Measurements from ENCODE around the gene KRABD2.
"Not testable (repeated sequence)": the region's sequence is repeated elsewhere in the genome, so short reads cannot be mapped to it uniquely, and the experiment has no call there.

The KRABD2 gene

DNA sequence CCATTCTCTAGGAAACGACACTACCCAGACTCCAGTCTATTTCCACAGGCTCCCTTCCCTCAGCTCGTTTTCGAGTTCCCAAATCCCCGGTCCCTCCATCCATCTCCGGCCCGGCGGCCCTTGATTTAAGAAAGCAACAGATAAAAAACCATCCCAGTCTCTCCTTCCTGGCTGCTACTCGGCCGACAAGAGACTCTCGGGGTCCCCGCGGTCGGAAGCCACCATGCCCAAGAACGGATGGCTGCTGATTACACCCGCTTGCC, 6.3 kb upstream of the KRABD2 start:
- Histone ChIP-seq H3K9ac (peak overlapping the region; percentile 9), H3K4me1 (peaks cover 15% of the 10 kb centered on the region), H3K36me3 (ENCODE audit: control insufficient read depth, insufficient read depth, low read length) (no peaks in the 10 kb centered on the region), H3K79me2 (peaks cover 10% of the 10 kb centered on the region), H3K4me2 (ENCODE audit: low read length) (peak overlapping the region; percentile 89), H2AFZ (peak overlapping the region; percentile 88), H3K27ac (peak overlapping the region; percentile 72), H3K27me3 (ENCODE audit: control insufficient read depth, insufficient read depth, low read length) (no peaks in the 10 kb centered on the region), H3K9me3 (ENCODE audit: control insufficient read depth, low read length) (no peaks in the 10 kb centered on the region), H3K4me3 (ENCODE audit: low read depth, low read length) (peak overlapping the region; percentile 86)
- TF ChIP-seq, protein P1, sequence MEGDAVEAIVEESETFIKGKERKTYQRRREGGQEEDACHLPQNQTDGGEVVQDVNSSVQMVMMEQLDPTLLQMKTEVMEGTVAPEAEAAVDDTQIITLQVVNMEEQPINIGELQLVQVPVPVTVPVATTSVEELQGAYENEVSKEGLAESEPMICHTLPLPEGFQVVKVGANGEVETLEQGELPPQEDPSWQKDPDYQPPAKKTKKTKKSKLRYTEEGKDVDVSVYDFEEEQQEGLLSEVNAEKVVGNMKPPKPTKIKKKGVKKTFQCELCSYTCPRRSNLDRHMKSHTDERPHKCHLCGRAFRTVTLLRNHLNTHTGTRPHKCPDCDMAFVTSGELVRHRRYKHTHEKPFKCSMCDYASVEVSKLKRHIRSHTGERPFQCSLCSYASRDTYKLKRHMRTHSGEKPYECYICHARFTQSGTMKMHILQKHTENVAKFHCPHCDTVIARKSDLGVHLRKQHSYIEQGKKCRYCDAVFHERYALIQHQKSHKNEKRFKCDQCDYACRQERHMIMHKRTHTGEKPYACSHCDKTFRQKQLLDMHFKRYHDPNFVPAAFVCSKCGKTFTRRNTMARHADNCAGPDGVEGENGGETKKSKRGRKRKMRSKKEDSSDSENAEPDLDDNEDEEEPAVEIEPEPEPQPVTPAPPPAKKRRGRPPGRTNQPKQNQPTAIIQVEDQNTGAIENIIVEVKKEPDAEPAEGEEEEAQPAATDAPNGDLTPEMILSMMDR (IDR thresholded peaks at IDR 0.05), result no peak

DNA sequence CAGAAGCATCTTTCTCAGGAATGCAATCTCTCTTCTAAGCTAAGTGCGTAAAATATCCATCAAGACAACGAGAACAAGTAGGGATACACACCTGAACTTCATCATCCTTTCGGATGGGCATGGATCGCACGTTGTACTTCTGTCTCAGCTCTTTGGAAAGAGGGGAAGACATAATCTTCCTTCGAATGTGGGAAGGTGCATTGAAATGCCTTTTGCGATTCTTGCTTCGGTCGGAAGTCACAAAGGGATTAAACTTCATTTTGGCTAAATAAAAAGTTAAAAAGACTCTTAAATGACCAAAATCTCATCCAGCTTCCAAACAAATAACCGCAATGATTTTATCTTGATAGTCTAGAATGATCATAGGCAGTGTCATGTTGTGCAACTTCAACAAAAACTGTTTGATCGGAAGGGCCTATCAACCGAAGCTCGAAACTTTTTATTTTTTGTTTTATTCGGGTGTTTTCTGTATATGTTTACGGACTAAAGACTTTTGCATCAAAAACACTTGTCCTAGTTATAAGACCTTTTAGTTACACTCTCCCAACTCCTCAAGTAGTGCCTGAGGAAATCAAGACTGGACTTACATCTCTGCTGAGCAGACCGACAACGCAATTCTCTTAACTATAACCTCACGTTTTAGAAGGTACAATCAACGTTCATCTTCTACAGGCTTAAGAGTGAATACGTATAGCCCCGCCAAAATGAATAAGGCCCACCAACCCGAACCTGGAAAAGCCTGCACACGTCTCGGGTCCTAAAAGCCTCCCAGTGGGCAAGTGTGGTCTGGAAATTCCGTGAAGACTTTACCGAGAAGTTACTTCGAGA, 5.8 kb upstream of the KRABD2 start:
- peak overlapping the region; percentile 89 for H3K4me2 ChIP-seq (ENCODE audit: low read length)
- H3K79me2 ChIP-seq, result peaks cover 10% of the 10 kb centered on the region
- H3K27ac ChIP-seq, result peak overlapping the region; percentile 72
- H3K4me3 ChIP-seq (ENCODE audit: low read depth, low read length), result peak overlapping the region; percentile 86
- H3K4me1 ChIP-seq, result peaks cover 15% of the 10 kb centered on the region
- no peaks in the 10 kb centered on the region for H3K9me3 ChIP-seq (ENCODE audit: control insufficient read depth, low read length)
- H2AFZ ChIP-seq, result peak overlapping the region; percentile 88
- no peaks in the 10 kb centered on the region for H3K36me3 ChIP-seq (ENCODE audit: control insufficient read depth, insufficient read depth, low read length)
- peak overlapping the region; percentile 9 for H3K9ac ChIP-seq
- H3K27me3 ChIP-seq (ENCODE audit: control insufficient read depth, insufficient read depth, low read length), result no peaks in the 10 kb centered on the region
- TF ChIP-seq, protein P1 (IDR thresholded peaks at IDR 0.05), result no peak

DNA sequence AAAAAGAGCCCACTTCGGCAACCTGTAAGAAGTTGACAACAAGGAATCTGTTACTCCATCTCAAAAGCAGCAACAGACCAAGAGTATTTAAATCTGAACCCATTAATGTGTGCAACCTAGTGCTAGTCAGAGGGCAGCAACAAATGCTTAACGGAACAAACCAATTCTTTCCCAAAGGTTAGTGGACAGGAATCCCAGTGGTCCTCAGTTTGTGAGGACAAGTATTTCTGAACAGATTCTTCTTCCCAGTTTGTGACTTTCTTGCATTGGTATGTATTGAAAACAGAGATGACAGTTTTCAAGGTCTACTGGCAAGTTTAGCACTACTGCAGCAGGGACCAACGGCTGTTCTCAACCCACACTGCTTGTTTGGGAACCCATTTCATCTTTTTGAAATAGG, 3.5 kb upstream of the KRABD2 start:
- Histone ChIP-seq H3K9me3 (ENCODE audit: control insufficient read depth, low read length) (no peaks in the 10 kb centered on the region), H3K27me3 (ENCODE audit: control insufficient read depth, insufficient read depth, low read length) (no peaks in the 10 kb centered on the region), H2AFZ (no peak overlapping the region), H3K4me3 (ENCODE audit: low read depth, low read length) (no peak overlapping the region), H3K9ac (no peak overlapping the region), H3K27ac (no peak overlapping the region), H3K4me2 (ENCODE audit: low read length) (no peak overlapping the region), H3K4me1 (peaks cover 15% of the 10 kb centered on the region), H3K36me3 (ENCODE audit: control insufficient read depth, insufficient read depth, low read length) (no peaks in the 10 kb centered on the region), H3K79me2 (peaks cover 10% of the 10 kb centered on the region)
- TF ChIP-seq, protein P1 (IDR thresholded peaks at IDR 0.05), result no peak

DNA sequence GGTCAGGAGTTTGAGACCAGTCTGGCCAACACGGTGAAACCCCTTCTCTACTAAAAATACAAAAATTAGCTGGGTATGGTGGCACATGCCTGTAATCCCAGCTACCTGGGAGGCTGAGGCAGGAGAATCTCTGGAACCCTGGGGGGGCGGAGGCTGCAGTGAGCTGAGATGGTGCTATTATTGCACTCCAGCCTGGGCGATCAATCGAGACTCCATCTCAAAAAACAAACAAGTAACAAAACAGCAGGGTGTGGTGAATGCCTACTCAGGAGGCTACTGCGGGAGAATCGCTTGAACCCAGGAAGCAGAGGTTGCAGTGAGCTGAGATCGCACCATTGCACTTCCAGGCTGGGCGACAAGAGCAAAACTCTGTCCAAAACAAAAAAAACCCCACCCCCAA, 1.6 kb upstream of the KRABD2 start:
- H3K4me1 ChIP-seq, result peaks cover 12% of the 10 kb centered on the region
- not testable (repeated sequence) for H3K9ac ChIP-seq; H3K27ac ChIP-seq; H3K4me3 ChIP-seq (ENCODE audit: low read depth, low read length); H3K4me2 ChIP-seq (ENCODE audit: low read length); H2AFZ ChIP-seq; H3K36me3 ChIP-seq (ENCODE audit: control insufficient read depth, insufficient read depth, low read length); H3K27me3 ChIP-seq (ENCODE audit: control insufficient read depth, insufficient read depth, low read length); H3K9me3 ChIP-seq (ENCODE audit: control insufficient read depth, low read length)
- H3K79me2 ChIP-seq, result peaks cover 13% of the 10 kb centered on the region

DNA sequence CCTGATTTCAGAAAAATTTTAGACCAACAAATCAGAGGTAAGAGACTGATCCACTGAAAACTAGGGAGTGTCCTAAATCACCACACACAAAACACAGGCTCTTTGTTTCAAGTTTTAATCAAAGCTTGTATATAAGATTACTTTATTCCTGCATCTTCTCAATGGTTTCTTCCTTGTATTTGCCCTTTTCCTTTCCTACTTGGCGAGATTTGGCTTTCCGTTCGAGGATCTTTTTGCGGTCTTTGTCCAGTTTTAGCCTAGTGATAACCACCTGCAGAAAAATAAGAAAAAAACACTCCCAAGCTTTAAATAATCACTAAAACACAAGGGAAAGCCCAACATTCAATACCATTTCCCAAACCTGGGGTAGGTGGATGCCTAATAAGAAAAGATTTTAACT, 918 bp upstream of the KRABD2 start:
- no peak overlapping the region for H3K4me3 ChIP-seq (ENCODE audit: low read depth, low read length)
- H3K4me2 ChIP-seq (ENCODE audit: low read length), result no peak overlapping the region
- H3K27me3 ChIP-seq (ENCODE audit: control insufficient read depth, insufficient read depth, low read length), result no peaks in the 10 kb centered on the region
- peaks cover 12% of the 10 kb centered on the region for H3K4me1 ChIP-seq
- peaks cover 13% of the 10 kb centered on the region for H3K79me2 ChIP-seq
- H3K27ac ChIP-seq, result no peak overlapping the region
- H3K36me3 ChIP-seq (ENCODE audit: control insufficient read depth, insufficient read depth, low read length), result no peaks in the 10 kb centered on the region
- H2AFZ ChIP-seq, result no peak overlapping the region
- TF ChIP-seq, protein P1 (IDR thresholded peaks at IDR 0.05), result no peak
- no peak overlapping the region for H3K9ac ChIP-seq
- H3K9me3 ChIP-seq (ENCODE audit: control insufficient read depth, low read length), result no peaks in the 10 kb centered on the region

Data from parathyroid adenoma (tissue), 2 donors.